ENCODE results near the gene KDSR.

KDSR gene

DNA sequence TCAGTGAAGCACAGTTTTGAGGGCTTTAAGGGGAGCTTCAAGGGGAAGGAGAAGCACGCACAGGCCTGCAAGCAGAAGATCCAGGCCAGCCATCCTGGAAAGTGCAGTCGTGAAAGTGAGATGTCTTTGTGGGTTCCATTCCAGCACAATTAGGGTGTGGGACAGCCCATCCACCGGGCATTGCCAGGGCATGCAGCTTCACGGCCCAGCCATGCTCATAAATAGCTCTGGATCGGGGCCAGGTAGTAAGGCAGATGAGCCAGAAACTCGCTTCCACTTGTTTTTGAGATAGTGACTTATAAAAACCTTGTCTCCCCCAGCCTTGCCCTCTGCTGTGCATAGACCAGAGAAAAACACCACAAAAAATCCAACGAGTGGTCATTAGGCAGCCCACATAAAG is 21.0 kb downstream of the KDSR start:
- no peak for TF ChIP-seq TAF1 (IDR thresholded peaks at IDR 0.05; ENCODE audit: borderline replicate concordance, insufficient read depth, low read length)
- TF ChIP-seq POLR2AphosphoS5 (IDR thresholded peaks at IDR 0.05; ENCODE audit: low read depth, low read length), result no peak
- no peak for TF ChIP-seq SIN3A (IDR thresholded peaks at IDR 0.05; ENCODE audit: borderline replicate concordance, insufficient read depth, low read length)
- TF ChIP-seq FOXP2 (optimal IDR thresholded peaks at IDR 0.05; ENCODE audit: borderline replicate concordance, extremely low read depth, extremely low read length, insufficient read depth), result no peak
- TF ChIP-seq, protein P1, sequence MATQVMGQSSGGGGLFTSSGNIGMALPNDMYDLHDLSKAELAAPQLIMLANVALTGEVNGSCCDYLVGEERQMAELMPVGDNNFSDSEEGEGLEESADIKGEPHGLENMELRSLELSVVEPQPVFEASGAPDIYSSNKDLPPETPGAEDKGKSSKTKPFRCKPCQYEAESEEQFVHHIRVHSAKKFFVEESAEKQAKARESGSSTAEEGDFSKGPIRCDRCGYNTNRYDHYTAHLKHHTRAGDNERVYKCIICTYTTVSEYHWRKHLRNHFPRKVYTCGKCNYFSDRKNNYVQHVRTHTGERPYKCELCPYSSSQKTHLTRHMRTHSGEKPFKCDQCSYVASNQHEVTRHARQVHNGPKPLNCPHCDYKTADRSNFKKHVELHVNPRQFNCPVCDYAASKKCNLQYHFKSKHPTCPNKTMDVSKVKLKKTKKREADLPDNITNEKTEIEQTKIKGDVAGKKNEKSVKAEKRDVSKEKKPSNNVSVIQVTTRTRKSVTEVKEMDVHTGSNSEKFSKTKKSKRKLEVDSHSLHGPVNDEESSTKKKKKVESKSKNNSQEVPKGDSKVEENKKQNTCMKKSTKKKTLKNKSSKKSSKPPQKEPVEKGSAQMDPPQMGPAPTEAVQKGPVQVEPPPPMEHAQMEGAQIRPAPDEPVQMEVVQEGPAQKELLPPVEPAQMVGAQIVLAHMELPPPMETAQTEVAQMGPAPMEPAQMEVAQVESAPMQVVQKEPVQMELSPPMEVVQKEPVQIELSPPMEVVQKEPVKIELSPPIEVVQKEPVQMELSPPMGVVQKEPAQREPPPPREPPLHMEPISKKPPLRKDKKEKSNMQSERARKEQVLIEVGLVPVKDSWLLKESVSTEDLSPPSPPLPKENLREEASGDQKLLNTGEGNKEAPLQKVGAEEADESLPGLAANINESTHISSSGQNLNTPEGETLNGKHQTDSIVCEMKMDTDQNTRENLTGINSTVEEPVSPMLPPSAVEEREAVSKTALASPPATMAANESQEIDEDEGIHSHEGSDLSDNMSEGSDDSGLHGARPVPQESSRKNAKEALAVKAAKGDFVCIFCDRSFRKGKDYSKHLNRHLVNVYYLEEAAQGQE (IDR thresholded peaks at IDR 0.05; ENCODE audit: insufficient read depth in 1 of 2, low read depth in 2 of 2, low read length in 2 of 2), result no peak

- TF ChIP-seq TAF1 (IDR thresholded peaks at IDR 0.05; ENCODE audit: borderline replicate concordance, insufficient read depth, low read length) (no peak), POLR2AphosphoS5 (IDR thresholded peaks at IDR 0.05; ENCODE audit: low read depth, low read length) (no peak), FOXP2 (optimal IDR thresholded peaks at IDR 0.05; ENCODE audit: borderline replicate concordance, extremely low read depth, extremely low read length, insufficient read depth) (no peak), SIN3A (IDR thresholded peaks at IDR 0.05; ENCODE audit: borderline replicate concordance, insufficient read depth, low read length) (no peak)
- TF ChIP-seq, protein P1 (IDR thresholded peaks at IDR 0.05; ENCODE audit: insufficient read depth in 1 of 2, low read depth in 2 of 2, low read length in 2 of 2), result no peak
Observed at GRCh38 chr18:63344918-63345317, 22.1 kb downstream of the KDSR start.

DNA sequence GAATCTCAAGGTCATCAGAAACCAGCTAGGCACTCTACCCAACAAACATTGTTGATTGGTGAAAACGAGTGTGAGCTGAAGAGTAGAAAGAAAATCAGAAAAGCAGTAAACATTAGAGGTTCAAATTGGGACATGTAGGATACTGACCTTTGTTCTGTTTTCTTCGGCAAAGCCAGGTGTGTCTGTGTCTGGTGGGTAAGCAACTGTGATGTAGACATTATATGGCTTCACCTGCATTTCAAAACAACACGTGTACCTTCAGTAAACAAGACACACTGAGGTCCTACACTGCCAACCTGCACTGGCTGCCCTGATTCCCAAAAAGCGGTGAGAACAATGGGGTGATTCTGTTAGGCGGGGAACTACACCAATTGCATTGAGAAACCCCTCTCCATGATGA is 22.7 kb downstream of the KDSR start:
- no peak for TF ChIP-seq SIN3A (IDR thresholded peaks at IDR 0.05; ENCODE audit: borderline replicate concordance, insufficient read depth, low read length)
- no peak for TF ChIP-seq FOXP2 (optimal IDR thresholded peaks at IDR 0.05; ENCODE audit: borderline replicate concordance, extremely low read depth, extremely low read length, insufficient read depth)
- TF ChIP-seq POLR2AphosphoS5 (IDR thresholded peaks at IDR 0.05; ENCODE audit: low read depth, low read length), result no peak
- TF ChIP-seq, protein P1 (IDR thresholded peaks at IDR 0.05; ENCODE audit: insufficient read depth in 1 of 2, low read depth in 2 of 2, low read length in 2 of 2), result no peak
- TF ChIP-seq TAF1 (IDR thresholded peaks at IDR 0.05; ENCODE audit: borderline replicate concordance, insufficient read depth, low read length), result no peak

DNA sequence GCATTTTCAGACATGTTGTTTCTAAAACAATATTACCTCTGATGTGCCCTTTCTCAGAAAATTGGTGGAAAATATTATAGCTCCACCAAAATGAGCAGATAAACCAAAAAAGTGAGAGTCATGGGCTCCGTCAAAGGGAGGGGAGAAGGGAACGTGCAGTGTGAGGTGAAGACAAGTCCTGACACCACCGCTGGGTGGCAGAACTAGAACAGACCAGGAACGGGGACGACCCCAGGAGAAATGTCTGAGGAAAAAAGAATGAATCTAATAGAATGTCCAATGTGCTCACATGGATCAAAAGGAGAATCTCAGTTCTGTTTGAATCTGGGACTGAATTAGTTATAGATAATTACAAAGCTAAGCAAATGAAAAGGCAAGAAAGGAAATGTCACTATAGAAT is 24.8 kb downstream of the KDSR start:
- TF ChIP-seq SIN3A (IDR thresholded peaks at IDR 0.05; ENCODE audit: borderline replicate concordance, insufficient read depth, low read length) (no peak), FOXP2 (optimal IDR thresholded peaks at IDR 0.05; ENCODE audit: borderline replicate concordance, extremely low read depth, extremely low read length, insufficient read depth) (no peak), POLR2AphosphoS5 (IDR thresholded peaks at IDR 0.05; ENCODE audit: low read depth, low read length) (no peak), TAF1 (IDR thresholded peaks at IDR 0.05; ENCODE audit: borderline replicate concordance, insufficient read depth, low read length) (no peak)
- TF ChIP-seq, protein P1 (IDR thresholded peaks at IDR 0.05; ENCODE audit: insufficient read depth in 1 of 2, low read depth in 2 of 2, low read length in 2 of 2), result no peak

Measured in PFSK-1 (cell line).